SH-SY5Y (cell line): ENCODE measurements around the gene CAPN11.

Experiments
- GATA2 ChIP-seq: IDR thresholded peaks from 2 replicates; pipeline ENCODE4 v1.6.1; 2011; ENCODE audit warnings: mild to moderate bottlenecking, low read depth, low read length
- GATA3 ChIP-seq: IDR thresholded peaks from 2 replicates; pipeline ENCODE4 v1.6.1; 2011; ENCODE audit warnings: low read depth, mild to moderate bottlenecking, low read length, moderate library complexity

CAPN11 gene

DNA sequence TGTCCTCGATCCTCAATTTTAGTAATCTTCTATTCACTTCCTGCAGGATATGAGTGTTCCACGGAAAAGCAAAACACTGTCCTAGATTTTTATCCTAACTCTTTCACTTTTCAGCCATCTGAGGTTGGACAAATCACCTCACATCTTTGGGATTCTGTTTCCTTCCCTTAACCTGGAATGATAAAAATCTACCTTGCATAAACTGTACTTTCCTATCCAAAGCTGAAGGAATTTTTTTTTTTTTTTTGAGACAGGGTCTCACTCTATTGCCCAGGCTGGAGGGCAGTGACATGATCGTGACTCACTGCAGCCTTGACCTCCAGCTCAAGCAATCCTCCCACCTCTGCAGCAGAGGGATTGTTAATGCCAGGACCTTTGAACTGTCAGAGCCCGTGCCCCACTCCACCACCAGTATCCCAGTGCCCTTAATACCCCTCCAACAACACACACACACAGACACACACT lies 20.5 kb downstream of the CAPN11 start:
- TF ChIP-seq GATA3 (no peak), GATA2 (no peak)

DNA sequence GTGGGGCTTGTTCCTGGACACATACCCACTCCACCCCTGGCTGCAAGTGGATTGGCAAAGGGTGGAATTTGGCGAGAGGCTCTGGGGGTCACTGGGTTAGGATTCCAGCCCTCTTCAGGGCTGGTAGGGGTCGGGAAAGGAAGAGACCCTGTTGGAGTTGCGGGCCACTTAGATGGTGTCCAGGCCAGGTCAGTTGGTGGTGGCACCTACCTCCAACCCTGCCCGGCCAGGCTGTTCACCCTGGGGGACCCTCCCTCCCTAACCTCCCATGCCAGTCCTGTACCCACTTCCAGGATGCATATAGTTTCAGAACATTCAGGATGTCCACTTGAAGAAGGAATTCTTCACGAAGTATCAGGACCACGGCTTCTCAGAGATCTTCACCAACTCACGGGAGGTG lies 21.0 kb downstream of the CAPN11 start:
- no peak for TF ChIP-seq GATA3

- TF ChIP-seq GATA2 (no peak), GATA3 (no peak)
Measured at GRCh38 chr6:44180406-44180805, 21.8 kb downstream of the CAPN11 start.

DNA sequence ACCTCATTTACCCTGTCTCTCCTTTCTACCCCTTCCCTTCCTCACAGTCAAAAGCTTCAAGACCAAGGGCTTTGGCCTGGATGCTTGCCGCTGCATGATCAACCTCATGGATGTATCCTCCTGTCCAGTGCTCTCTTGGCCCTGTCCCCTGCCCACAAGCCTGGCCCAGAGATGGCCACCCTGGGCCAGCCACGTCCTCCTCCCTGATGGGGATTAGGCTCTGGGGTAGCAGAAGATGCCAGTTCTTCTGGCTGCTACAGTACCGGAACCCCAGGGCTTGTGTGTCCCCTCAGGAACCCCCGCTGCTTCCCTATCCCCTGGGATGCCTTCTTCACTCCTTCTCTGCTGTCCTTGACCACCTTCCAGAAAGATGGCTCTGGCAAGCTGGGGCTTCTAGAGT lies 22.3 kb downstream of the CAPN11 start:
- TF ChIP-seq GATA2 (no peak), GATA3 (no peak)

- no peak for TF ChIP-seq GATA3
- TF ChIP-seq GATA2, result no peak
Measured at GRCh38 chr6:44182911-44183390, 24.3 kb downstream of the CAPN11 start.

DNA sequence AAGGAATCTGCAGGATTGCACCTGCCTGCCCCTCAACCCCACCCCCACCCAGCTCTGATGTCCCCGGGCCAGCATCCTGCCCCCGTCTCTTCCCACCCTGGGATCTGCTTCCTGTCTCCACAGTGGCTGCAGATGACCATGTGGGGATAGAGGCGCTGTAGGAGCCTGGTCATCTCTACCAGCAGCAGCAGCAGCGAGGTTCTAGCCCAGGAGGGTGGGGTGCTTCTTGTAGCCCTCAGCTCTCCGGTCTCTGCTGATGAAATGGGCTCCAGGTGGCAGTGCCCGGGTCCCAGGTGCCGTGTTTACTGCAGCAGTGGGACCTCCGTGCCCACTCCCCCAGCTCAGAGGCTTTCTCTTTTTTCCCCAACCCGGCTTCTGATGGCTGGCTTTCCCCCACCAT lies 25.2 kb downstream of the CAPN11 start:
- no peak for TF ChIP-seq GATA2
- no peak for TF ChIP-seq GATA3

- no peak for TF ChIP-seq GATA3
Measured at GRCh38 chr6:44185953-44186634, 27.5 kb downstream of the CAPN11 start.

DNA sequence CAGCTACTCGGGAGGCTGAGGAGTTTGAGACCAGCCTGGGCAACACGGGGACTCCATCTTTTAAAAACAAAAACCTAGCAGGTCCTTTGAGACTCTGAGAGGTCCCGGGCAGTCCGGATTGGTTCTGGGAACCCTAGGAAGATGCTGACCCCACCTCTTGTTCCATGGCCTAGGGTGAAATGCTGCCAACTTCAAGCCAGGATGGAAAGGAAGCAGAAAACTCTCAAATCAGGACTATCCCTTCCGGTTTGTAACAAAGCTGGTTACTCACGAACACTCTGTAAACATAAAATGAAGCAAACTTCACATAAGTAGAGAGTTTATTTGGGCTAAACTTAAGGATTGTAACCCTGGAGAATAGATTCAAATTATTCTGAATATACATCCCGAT lies 28.0 kb downstream of the CAPN11 start:
- TF ChIP-seq GATA3 (no peak), GATA2 (no peak)

DNA sequence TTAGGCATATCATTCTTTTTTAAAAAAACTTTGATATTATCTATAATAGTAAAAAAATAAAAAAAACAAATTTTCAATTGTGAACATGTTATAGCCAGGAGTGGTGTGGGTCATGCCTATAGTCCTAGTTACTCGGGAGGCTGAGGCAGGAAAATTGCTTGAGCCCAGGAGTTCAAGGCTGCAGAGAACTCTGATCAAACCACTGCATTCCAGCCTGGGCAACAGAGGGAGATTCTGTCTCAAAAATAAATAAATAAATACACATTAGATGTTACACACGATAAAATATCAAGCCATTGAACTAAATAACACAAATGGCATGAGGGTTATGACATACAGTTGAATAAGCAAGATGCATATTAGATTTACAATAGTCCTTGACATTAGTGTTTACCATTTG lies 30.2 kb downstream of the CAPN11 start:
- no peak for TF ChIP-seq GATA3
- TF ChIP-seq GATA2, result no peak

DNA sequence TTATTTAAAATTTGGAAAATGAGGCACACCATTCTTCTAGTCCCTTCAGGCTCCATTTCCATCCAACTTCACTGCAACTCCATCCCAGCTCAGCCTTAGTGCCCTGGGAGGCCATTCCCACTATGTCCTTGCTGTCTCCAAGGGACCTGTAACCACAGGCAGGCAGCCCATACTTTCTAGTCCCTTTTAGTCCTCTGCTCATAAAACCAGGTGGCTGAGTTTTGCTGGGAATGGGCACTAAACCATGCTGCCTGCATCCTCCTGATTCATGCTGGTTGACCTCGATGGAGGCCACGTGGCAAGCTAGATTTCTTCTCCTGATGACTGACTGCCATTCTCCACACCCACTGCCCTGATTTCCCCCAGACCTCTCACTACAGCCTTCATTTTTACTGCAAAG lies 30.6 kb downstream of the CAPN11 start:
- no peak for TF ChIP-seq GATA2

DNA sequence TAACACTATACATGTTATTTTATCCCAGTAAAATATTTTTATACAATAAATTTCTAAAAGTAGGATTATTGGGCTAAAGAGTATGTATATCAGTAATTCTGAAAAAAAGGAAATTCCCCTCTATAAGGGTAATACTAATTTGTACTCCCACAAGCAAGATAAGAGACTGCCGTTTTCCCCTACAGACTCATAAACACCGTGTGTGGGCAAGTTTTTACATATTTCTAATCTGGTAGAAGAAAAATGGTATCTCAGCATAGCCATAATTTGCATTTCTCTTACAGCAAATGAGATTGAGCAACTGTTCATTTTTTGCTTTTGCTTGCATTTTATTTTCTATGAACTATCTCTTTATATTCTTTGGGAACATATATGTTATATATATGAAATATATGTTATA lies 32.1 kb downstream of the CAPN11 start:
- no peak for TF ChIP-seq GATA3
- no peak for TF ChIP-seq GATA2

DNA sequence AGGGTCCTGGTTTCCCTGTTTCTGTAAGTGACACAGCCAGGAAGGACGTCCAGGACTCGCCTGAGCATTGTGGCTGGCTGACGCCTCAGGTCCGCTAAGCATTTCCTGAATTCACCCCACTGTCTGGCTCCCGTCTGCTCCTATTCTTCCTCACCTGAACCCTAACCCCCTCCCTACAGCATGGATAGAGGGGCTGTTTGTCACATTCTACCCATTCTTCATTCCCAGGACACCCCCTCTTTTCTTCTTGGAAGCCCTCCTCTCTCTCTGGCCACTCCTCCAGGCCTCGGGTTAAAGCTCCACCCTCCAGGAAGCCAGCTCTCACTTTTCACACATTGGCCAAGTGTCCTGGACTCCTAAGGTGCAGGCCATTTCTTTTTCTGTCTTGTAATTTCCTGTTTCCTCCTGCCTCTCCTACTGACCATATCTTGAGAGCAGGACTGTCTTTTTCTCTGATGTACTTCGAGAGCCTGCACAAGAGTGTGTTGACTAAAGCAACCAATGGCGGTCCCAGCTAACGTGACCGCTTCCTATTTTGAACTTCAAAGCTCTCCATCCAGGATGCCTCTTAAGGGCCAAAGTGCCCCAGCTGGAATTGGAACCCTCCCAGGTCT lies 33.9 kb downstream of the CAPN11 start:
- no peak for TF ChIP-seq GATA2
- TF ChIP-seq GATA3, result no peak

- TF ChIP-seq GATA2 (no peak), GATA3 (no peak)
Measured at GRCh38 chr6:44193307-44193910, 34.8 kb downstream of the CAPN11 start.

DNA sequence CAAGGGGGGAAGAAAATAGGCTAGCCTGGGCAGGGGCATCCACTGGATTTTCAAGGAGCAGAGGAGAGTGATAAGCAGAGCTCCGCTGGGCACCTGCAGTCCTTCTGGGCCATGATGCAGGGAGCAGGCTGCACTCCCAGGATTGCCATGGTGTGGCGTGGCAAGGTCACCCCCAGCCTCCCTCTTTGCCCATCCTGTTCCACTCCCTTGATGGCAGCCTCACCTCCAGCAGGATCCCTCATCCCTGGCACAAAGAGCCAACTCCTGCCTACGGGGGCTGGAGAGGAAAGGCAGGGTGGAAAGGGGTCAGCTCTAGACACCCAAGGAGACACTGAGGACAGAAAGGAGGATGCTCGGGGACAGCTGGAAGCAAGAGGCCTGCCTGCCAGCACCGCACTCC lies 35.7 kb downstream of the CAPN11 start:
- no peak for TF ChIP-seq GATA2
- no peak for TF ChIP-seq GATA3

GRCh38 chr6:44198684-44199083 lies 40.1 kb downstream of the CAPN11 start:
- TF ChIP-seq GATA2, result no peak
- no peak for TF ChIP-seq GATA3

DNA sequence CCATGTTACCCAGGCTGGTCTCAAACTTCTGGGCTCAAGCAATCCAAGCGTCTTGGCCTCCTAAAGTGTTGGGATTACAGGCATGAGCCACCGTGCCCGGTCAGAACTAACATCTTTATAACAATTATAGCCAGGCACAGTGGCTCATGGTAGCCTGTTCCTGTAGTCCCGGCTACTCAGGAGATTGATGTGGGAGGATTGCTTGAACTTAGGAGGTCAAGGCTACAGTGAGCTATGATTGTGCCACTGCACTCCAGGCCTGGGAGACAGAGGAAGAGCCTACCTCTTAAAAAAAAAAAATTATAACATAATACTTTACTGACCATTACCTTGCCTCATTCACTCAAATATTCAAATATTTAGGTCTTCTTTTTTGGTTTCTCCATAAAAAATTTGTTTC lies 41.3 kb downstream of the CAPN11 start:
- TF ChIP-seq GATA3, result no peak
- TF ChIP-seq GATA2, result no peak
